HT-29 (cell line): ENCODE results near the gene TBX4. TPM values are rescaled to one million over a fixed set of nuclear protein-coding genes. Genes with fewer than 3 reads are reported as not detected.
A peak's percentile ranks its signal among the peaks of the same experiment; 100 is the strongest.
"Not testable (repeated sequence)": the region's sequence is repeated elsewhere in the genome, so short reads cannot be mapped to it uniquely, and the experiment has no call there.

ENCODE experiments used
- DNase-seq: peaks from one replicate; pipeline ENCODE4 v3.0.0-alpha.2; 2015; ENCODE audit warnings: low spot score
- total RNA-seq: library from RNA; depleted of rRNA; stranded (reverse); fragments of >200 nt; shearing (Covaris generic); gene quantifications from 2 replicates; pipeline ENCODE4 v1.2.3, GENCODE V29; 2014

Gene TBX4
- total RNA-seq, 1 experiment from 2014 or later = not detected

DNA sequence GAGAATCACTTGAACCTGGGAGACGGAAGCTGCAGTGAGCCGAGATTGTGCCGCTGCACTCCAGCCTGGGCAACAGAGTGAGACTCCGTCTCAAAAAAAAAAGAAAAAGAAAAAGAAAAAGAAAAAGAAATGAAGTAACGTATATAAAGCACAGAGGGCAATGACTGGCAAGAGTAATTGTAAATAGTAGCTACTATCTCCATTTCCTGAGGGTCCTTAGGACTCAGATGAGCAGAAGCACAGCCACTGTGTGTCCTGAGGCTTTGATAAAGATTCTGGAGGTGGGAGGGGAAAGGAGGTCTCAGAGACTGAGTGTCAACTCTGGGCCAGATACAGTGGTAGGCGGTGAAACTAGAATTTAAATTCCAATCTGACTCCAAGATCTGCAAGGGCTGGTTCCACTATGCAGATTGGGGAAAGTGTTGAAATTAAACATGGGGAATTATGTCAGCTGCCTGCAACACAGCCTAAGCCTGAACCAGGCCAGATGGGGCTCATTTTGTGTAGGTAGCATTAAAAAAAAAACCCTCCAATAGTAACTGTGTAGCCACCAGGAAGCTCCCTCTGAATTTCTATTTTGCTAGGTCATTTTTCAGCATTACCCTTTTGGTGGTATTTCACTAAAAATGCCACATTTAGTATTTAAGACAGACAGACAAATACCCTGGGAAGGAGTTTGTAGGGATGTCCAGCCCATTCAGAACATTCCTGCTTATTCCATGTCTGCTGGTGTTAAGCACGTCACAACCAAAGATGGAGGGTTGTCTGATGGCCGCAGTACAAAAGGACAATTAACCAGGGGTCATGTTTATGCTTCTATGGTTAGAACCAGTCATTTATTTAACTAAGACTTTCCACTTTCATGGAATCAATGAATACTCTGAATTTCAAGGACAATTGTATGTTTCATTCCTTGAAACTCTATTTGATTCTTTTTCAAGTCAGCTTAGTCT lies 46.1 kb downstream of the TBX4 start:
- DNase-seq = no peak

DNA sequence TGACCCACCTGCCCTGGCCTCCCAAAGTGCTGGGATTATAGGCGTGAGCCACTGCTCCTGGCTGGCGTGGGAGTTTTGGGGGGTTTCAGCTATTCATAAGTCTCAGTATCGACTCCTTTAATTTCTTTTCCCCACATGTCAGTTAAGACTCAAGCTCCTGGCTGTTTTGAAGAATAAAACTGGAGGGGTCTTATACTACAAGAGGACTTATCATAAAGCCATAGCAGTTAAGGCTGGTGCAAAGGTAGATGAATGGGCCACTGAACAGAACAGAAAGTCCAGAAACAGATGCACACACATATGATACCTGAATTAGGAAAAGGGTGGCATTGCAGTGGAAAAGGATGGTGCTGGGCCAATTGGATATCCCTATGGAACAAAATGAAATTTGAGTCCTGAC lies 47.4 kb downstream of the TBX4 start:
- DNase-seq = no peak

DNA sequence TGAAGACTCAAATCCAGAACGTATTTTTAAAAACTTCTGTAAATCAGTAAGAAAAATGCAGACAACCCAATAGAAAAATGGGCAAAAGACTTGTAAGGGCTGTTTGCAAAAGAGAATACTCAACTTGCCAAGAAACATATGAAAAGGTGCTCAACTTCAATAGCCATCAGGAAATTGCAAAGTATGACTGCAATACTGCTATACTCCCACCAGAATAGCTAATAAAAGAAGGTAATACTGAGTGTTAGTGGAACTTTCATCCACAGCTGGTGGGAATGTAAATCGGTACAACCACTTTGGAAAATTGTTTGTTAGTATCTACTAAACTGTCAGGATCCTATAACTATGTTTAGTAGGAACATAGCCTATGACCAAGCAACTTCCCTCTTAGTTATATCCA lies 48.1 kb downstream of the TBX4 start:
- DNase-seq = no peak

DNA sequence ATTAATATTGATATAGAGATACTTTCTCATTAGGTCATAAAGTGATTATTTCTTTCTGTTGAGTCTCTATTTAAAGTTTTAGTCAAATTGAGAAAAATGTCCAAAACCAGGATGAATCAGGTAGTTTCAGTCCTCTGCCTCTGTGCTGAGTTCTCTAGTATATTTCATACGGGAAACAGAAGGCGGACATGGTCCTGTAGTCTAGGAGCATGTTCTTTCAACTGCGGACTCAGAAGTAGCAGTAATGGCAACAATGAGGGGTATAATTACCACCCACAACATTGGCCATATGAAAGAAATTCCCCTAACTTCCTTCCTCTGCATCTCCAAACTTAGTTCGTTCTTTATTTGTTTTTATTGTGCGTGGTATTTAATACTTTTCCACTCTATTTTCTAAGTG lies 50.1 kb downstream of the TBX4 start:
- no peak for DNase-seq

DNA sequence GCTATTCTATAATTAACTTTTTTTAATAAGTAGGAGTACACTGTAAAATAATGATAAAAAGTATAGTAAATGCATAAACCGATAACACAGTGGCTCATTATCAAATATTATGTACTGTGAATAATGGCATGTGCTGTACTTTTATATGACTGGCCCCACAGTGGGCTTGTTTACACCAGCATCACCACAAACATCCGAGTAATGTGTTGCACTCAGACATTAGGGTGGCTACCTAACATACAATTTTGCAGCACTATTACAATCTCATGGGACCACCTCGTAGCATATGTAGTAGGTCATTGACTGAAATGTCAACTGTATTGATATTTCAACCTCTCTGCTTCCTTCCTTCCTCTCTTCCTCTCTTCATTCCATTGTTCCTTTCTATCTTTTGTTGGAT lies 51.7 kb downstream of the TBX4 start:
- DNase-seq = no peak

DNA sequence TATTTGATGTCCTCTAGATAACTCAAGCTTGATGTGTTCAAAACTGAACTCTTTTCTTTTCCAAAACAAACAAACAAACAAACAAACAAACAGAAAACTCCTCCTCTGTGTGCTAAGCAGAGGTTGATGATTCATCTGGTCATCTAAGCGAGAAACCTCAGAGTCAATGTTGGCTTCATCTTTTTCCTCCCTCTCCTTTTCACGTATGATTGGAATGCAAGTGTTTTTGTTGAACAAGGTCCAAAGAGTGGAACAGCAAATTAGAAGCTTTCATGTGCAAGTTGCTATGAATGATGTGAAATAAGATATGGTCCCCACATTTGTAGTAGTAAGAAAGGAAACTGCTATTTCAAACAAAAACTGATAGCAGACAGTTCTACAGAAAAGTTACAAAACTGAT lies 52.5 kb downstream of the TBX4 start:
- peak; percentile 4 for DNase-seq

DNA sequence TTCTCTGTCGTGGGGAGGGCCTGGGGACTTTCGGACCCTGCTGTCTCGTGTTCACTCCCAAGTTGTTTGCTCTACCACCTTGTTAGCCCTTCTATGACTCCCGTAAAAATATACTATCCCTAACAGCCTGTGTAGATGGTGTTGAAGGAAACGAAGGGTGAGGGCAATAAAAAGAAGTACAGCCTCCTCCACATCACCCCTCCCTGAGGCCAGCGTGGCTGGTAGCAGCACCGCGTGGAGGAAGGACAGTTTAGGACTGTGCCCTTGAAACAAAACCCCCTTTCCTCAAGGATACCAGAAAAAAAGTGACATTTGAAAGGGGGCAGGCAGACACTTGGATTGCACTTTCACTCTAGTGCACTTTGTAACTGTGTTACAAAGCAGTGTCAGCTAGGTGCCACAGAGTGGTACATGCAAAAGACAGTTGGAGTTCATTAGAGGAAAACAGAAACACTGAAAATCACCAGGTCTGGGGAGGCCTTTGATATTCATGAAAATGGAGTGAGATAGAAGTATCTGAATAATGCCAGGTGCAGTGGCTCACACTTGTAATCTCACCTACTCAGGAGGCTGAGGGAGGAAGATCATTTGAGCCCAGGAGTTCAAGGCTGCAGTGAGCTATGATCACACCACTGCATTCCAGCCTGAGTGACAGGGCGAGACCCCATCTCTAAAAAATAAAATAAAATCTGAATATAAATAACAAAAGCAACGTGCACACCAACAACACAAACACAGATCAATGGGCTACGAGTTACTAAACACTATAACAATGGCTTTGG lies 53.8 kb downstream of the TBX4 start:
- no peak for DNase-seq

DNA sequence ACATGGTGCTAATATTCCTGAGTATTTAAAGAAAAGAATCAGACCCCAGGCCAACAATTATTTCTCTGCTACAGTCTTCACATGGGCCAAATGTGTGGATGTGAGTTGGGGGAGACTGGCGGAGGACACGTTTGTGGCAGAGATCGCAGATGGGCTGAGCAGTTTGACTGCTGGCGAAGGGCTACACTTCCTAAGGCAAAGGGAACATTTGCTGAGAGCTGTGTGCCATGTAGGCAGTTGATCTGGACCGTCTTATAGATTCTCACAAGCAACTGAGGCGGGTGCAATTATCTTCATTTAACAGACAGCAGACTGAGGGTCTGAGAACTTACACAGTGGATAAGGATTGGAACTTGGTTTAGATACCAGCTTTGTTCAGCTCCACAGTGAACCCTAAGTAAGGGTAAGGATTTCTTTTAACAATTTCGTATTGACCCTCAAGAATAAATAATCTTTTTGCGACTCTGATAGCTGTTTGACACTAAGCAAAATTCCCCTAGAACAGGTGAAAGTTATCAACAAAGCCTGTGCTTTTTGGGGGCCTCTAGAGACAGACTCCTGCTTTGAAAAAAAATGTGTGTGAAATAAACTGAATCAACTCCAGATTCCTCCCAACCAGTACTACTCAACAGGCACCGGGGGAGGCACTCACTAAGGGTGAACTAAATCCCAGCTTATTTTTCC lies 55.3 kb downstream of the TBX4 start:
- no peak for DNase-seq

DNA sequence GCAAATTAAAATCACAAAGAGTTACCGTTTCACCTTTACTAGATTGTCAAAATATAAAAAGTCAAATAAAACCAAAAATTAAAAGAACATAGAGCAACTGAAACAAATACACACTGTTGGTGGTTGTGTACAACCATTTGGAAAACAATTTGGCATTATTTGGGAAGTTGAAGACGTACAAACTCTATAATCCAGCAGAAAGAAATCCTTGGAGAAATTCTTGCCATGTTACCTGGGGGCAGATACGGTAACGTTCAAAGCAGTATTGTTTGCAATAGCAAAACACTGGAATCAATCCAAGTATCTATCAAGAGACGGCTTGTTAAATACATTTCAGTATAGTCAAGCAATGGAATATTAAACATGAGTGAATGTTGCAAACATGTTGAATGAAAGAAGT lies 56.7 kb downstream of the TBX4 start:
- no peak for DNase-seq

DNA sequence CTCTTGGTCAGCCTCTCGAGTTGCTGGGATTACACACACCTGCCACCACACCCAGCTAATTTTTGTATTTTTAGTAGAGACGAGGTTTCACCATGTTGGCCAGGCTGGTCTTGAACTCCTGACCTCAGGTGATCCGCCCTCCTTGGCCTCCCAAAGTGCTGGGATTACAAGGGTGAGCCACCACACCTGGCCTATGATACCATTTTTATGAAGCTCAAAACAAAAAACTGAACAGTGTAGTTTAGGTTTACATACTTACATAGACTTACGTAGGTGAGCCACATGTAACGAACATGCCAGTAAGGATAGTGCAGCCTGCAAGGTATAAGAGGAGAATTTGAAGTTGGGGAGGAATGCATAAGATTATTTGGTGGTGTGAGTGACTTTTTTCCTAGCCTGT lies 57.2 kb downstream of the TBX4 start:
- DNase-seq = not testable (repeated sequence)

DNA sequence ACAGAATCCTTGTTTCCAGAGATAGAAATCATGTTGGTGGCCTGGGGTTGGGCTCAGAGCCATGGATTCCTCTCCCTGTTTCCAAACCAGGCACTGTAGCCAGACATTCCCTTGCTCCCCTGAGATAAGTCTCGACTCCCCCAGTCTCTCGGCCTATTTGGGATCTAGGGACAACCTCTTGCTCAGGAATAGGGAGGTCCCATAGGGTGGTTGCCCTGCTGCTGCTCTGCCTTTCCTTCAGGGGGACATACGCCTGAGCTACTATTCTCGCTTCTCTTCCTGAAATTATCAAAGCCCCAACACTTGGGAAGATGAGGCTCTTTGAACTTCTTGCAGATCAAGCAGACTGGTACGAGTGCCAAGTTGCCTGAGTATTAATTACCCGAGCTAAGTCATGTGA lies 58.0 kb downstream of the TBX4 start:
- DNase-seq = no peak

DNA sequence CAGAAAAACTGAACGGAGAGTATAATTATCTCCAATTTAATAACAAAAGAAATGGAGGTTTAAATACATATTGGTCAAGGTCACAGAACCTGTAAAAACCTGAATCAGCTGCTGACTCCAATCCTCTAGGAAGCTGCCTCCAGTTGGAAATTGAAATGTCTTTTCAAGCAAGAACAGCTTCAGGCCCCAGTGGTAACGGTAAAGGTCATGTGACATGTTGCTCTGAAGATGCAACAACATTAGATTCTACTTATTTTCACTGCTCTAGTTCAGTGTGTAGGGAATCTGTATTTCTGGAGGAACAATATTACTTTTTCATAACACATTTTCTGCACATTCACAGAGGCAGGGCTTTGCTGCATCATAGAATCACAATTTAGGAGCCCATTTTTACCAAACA lies 58.8 kb downstream of the TBX4 start:
- DNase-seq = no peak

DNA sequence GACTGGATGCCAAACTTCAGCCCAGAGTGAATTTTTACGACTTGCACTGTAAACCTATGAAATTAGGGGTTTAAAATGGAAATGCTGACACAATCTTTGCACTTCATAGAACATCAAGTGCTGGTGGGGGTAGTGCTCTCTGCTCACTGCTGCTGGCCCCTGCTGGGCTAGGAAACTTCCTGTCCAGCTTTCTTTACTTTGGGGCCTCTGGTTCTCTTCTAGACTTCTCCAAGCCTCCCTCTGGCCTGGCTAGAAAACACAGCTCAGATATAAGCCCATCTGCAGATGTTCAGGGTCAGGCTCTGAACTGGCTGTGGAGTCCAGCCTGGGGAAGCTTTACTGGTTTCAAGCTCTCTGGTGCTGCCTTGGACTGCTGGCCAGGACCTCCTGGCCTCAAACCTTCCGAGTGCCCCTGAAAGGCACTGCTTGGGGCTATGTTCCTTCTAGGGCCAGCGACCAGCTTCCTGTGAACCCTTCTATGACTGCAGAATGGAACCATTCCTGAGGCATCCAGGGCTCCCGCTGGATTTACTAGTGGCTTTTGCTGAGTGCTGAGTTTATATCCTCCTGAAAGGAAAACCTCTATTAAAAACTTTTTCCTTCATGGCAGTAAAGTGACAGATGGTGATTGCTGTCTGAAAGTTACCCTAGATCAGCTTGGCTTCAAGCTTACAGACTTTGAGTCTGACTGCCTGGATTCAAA lies 59.4 kb downstream of the TBX4 start:
- no peak for DNase-seq

DNA sequence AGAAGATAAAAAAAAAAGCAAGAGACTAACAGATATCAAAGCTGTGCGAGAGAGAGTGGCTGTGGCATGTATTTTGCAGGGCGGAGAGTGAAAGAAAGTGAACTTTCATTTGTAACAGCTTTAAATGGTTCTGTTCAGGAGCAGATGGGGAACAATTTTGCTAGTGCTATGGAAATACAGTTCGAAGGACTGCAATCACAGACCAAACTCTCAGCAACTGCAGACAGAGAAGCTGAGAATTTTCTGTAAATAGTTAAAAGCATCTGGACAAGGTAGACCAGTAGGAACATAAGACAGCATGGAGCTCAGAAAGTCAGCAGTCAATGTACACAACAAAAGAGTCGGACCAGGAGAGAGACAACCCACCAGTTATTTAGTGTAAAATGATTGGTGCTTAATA lies 62.3 kb downstream of the TBX4 start:
- no peak for DNase-seq

DNA sequence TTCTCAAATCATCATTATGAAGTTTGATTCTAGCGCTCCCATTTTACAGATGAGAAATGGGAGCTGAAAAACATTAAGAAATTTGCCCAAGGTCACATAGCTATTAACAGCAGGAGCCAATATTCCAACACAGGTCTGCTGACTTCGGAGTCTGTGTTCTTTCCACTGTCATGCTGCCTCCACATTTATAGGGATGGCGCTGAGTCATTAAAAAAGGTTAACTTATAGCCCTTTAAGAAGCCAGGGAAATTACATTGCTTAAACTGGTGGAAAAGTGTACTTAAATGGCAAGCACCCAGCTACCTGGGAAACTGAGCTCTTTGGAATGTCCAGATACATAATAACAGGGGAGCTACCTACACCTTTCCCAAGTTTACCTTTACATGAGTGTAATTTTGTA lies 65.0 kb downstream of the TBX4 start:
- no peak for DNase-seq

DNA sequence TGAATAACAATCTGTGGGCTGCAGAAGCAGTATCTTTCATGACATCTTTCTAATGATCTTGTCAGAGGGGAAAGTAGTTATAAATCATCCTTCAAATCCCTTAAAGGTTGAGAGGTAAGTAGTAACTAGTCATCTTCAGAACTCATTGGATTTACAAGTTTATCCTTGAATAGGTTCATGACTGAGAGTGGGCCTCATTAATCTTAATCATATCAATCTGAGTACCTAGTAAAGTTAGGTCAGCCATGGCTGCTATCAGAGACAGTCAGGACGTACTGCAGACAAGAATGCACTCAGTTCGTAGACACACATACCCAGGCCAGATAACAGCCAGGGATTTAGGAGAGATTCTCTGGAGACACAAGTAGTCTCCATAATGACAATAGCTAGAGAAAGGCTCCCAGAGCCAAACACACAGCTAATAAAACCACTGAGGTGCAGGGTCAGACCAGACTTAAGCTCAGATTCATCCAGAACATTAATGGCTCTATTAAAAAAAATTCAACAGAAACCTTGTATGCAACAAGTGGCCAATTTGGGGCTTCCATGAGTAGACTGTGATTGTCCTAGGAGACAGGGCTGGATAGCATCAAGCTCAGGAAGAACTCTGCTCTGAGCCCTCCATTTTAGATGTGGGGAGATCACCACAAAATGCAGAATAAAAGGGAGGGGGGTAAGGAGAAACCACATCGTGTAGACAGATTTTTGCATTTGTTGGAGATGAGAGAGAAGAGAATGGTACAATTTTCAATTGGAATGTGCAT lies 65.8 kb downstream of the TBX4 start:
- DNase-seq = no peak

DNA sequence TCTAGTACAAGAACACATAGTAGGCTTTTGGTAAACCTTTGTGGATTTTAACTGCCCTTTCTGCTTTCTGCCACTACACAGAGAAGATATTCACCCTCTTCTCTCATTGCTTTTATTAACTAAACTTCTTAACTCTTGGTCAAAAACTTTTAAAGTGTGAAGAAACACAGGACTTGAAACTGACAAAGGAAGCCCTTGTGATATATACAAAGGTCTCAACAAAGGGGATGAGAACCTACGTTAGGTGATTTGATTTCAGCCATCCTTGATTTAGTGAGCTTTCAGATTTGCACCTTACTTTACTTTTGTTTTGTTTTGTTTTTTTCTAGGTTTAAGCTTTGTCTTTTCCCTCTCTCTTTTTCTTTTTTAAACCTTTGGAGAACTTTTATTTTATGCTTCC lies 66.9 kb downstream of the TBX4 start:
- no peak for DNase-seq

DNA sequence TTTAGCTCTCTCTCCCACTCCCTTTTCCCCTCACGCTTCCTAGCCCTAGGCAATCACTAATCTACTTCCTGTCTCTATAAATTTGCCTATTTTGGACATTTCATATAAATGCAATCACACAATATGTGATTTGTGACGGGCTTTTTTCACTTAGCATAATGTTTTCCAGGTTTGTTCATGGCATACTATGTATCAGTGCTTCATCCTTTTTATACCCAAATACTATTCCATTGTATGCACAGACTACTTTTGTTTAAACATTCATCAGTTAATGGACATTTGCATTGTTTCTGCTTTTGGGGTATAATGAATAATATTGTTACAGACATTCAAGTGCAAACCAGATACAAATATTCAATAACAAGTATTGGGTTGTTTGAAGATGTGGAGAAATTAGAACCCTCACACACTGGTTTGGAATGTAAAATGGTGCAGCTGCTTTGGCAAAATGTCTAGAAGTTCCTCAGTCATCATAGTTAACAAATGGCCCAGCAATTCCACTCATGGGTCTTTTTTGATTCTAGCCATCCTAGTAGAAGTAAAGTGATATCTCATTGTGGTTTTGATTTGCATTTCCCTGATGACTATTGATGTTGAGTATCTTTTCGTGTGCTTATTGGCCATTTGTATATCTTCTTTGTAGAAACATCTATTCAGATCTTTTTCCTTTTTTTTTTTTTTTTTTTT lies 67.7 kb downstream of the TBX4 start:
- no peak for DNase-seq

DNA sequence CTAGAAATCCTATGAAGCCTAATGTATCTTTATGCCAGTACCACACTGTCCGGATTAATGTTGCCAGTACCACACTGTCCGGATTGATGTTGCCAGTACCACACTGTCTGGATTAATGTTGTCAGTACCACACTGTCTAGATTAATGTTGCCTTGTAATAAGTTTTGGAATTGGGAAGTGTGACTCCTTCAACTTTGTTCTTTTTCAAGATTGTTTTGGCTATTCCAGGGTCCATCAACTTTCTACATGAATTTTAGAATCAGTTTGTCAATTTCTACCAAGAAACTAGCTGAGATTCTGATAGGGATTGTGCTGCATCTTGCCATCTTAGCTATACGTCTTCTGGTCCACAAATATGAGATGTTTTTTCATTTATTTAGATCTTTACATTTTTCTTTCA lies 68.7 kb downstream of the TBX4 start:
- no peak for DNase-seq

DNA sequence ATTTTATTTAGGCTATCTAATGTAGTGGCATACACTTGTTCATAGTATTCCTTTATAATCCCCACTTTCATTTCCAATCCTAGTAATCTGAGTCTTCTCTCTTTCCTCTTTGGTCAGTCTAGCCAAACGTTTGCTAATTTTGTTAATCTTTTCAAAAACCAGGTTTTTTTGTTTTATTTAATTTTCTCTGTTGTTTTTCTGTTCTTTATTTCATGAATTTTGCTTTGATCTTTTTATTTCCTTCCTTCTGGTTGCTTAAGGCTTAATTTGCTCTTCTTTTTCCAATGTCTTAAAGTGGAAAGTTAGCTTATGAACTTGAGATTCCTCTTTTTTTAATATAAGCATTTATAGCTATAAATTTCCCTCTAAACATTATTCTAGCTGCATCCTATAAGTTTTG lies 69.9 kb downstream of the TBX4 start:
- no peak for DNase-seq
